ACC112 (cell line): Measurements from ENCODE around the gene RETSAT.
A peak's percentile ranks its signal among the peaks of the same experiment; 100 is the strongest.
"Not testable (repeated sequence)": the region's sequence is repeated elsewhere in the genome, so short reads cannot be mapped to it uniquely, and the experiment has no call there.

Source experiments
- H2AFZ ChIP-seq: fragments of 200-600 bp; sonication (generic); one replicate; pipeline ENCODE4 v1.6.0; 2017; ENCODE audit warnings: antibody characterized with exemption, low read length; ENCODE audit not compliant: unreplicated experiment
- H3K27ac ChIP-seq: fragments of 200-600 bp; sonication (generic); 2 replicates; pipeline ENCODE4 v1.5.1; 2014; ENCODE audit warnings: low read depth, mild to moderate bottlenecking, antibody characterized with exemption, low read length, moderate library complexity
- H3K27me3 ChIP-seq: fragments of 200-600 bp; sonication (generic); 2 replicates; pipeline ENCODE4 v1.6.1; 2014; ENCODE audit warnings: mild to moderate bottlenecking, antibody characterized with exemption, low read length, moderate library complexity, mixed read lengths; ENCODE audit not compliant: insufficient read depth
- H3K36me3 ChIP-seq: fragments of 200-600 bp; sonication (generic); 2 replicates; pipeline ENCODE4 v1.6.1; 2016; ENCODE audit warnings: mild to moderate bottlenecking, antibody characterized with exemption, low read length, moderate library complexity, mixed read lengths; ENCODE audit not compliant: insufficient read depth
- H3K4me1 ChIP-seq: fragments of 200-600 bp; sonication (generic); one replicate; pipeline ENCODE4 v1.6.1; 2016; ENCODE audit warnings: low read length, mixed read lengths; ENCODE audit not compliant: insufficient read depth, unreplicated experiment, control insufficient read depth
- H3K4me3 ChIP-seq: fragments of 200-600 bp; sonication (generic); 2 replicates; pipeline ENCODE4 v1.5.1; 2014; ENCODE audit warnings: mild to moderate bottlenecking, low read depth, low read length
- H3K79me2 ChIP-seq: fragments of 200-600 bp; sonication (generic); one replicate; pipeline ENCODE4 v1.6.0; 2016; ENCODE audit warnings: low read length; ENCODE audit not compliant: control insufficient read depth, unreplicated experiment, insufficient read depth

RETSAT gene

DNA sequence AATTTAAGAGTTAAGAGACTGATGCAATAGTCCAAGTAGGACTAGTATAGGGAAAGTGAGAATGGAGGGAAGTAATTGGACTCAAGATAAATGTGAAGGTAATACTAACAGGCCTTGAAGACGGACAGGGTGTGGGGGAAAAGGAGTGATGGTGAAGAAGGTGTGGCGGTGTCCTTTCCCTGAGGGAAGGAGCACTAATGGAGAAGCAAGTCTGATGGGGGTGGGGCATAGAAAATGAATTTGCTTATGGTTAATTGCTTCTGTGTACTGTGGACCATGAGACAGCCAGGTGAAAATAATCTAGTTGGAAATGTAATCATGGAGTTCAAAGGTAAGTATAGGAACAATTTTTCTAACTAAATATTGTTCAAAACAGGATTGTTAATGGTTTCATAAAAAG is 19.4 kb downstream of the RETSAT start:
- H2AFZ ChIP-seq: no peak overlapping the region
- H3K79me2 ChIP-seq: no peaks in the 10 kb centered on the region
- peaks cover 2% of the 10 kb centered on the region; the same call in 1 of the 2 replicates for H3K27me3 ChIP-seq
- no peak overlapping the region for H3K27ac ChIP-seq
- no peak overlapping the region for H3K4me3 ChIP-seq
- H3K36me3 ChIP-seq: no peaks in the 10 kb centered on the region
- H3K4me1 ChIP-seq: no peaks in the 10 kb centered on the region

DNA sequence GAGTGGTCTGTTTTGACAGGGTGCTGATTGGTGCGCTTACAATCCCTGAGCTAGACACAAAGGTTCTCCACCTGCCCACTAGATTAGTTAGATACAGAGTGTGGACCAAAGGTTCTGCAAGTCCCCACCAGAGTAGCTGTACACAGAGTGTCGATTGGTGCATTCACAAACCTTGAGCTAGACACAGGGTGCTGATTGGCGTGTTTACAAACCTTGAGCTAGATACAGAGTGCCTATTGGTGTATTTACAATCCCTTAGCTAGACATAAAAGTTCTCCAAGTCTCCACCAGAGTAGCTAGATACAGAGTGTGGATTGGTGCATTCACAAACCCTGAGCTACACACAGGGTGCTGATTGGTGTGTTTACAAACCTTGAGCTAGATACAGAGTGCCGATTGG is 20.5 kb downstream of the RETSAT start:
- H3K27me3 ChIP-seq, H3K27ac ChIP-seq: not testable (repeated sequence)

DNA sequence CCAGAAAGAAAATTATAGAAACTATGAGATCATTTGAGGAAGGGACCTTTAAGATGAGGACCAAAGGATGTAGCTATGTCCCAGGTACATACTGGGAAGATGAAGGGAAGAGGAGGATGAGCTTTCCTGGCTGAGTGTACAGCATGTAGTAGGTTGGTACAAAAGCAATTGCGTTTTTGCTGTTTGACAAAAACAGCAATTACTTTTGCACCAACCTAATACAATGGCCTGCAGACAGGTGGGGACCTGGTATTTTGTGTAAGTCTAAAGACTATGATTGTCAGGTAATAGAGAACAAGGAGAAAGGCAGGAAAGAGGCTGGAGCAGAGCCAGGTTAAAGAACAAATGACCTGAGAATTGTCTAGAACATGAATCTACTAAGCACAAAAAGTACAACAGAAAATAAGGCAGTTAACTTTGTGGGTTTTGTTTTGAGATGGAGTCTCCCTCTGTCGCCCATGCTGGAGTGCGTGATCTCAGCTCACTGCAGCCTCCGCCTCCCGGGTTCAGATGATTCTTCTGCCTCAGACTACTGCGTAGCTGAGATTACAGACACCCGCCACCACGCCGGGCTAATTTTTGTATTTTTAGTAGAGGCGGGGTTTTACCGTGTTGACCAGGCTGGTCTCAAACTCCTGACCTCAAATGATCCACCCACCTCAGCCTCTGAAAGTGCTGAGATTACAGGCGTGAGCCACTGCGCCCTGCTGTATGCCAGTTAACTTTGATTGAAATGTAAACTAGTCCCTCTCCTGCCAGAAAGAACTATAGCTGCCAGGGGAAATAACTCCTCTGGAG is 23.3 kb downstream of the RETSAT start:
- Histone ChIP-seq H3K4me1 (no peaks in the 10 kb centered on the region), H3K27ac (no peak overlapping the region), H2AFZ (no peak overlapping the region), H3K27me3 (no peaks in the 10 kb centered on the region), H3K36me3 (peaks cover 8% of the 10 kb centered on the region; the same call in 1 of the 2 replicates), H3K4me3 (no peak overlapping the region), H3K79me2 (peaks cover 16% of the 10 kb centered on the region)

More for the DNA sequence above, 20.5 kb downstream of the RETSAT start:
- H3K4me1 ChIP-seq, H3K4me3 ChIP-seq, H3K36me3 ChIP-seq, H2AFZ ChIP-seq, H3K79me2 ChIP-seq: not testable (repeated sequence)

DNA sequence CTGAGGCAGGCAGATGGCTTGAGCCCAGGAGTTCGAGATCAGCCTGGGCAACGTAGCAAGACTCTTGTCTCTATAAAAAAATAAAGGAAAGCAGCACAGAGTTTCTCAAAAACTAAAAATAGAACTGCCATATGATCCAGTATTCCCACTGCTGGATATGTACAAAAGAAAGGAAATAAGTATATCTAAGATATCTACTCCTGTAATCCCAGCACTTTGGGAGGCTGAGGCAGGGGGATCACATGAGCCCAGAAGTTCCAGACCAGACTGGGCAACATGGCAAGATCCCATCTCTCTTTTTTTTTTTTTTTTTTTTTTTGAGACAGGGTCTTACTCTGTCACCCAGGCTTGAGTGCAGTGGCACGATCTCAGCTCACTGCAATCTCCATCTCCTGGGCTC is 24.6 kb downstream of the RETSAT start:
- not testable (repeated sequence) for H3K27me3 ChIP-seq, H3K27ac ChIP-seq, H3K4me3 ChIP-seq, H2AFZ ChIP-seq
- H3K79me2 ChIP-seq: peaks cover 30% of the 10 kb centered on the region
- peaks cover 15% of the 10 kb centered on the region; the same call in 1 of the 2 replicates for H3K36me3 ChIP-seq
- peaks cover 13% of the 10 kb centered on the region for H3K4me1 ChIP-seq

DNA sequence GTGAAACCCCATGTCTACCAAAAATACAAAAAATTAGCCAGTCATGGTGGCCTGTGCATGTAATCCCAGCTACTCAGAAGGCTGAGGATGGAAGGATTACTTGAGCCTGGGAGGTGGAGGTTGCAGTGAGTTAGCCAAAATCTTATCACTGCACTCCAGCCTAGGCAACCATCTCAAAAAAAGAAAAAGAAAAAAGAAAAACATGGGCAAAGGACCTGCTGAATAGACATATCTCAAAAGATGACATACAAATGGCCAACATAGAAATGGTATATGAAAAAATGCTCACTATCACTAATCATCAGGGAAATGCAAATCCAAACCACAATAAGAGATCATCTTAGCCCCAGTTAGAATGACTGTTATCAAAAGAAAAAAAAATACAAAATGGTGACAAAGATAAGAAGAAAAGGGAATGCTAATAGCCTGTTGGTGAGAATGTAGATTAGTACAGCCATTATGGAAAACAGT is 25.1 kb downstream of the RETSAT start:
- Histone ChIP-seq H3K36me3 (peaks cover 20% of the 10 kb centered on the region), H3K4me1 (peaks cover 16% of the 10 kb centered on the region), H3K27ac (no peak overlapping the region), H2AFZ (no peak overlapping the region), H3K79me2 (peaks cover 35% of the 10 kb centered on the region), H3K27me3 (no peaks in the 10 kb centered on the region), H3K4me3 (peak overlapping the region; percentile 96)

DNA sequence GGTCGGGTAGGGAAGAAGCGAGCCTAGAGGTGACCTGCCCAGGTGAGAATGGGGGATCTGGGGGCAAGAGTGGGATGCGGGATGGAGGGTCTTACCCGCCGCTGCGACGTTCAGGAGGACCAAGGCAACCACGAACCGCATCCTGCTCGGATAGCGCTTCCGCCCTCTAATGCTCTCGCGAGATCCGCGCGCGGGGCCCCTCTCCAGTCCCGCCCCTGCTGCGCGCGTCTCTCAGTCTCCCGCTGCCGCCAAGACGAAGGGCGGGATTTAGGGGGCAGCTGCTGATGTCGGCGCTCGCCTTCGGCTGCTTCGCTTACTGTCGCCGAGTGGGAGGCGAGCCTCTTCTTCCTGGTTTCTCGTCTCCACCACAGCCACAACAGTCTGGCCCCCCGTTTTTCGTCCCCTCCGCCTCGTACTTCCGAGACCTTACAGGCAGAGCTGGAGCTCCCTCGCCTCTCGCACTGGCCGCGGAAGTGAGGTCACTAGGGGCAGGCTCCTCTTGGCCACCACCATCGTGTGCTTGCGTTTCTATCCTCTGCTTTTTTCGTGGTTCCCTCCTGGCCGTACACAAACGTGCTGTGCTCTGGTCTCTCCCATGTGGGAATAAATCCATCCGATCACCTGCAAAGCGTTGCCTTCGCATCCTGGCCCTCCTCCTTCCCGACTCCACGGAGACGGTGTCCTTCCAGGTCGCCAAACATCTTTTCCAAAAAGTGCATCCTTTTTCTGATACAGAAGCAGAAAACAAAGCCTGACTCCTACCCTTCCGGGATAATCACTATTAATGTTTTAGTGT is 26.3 kb downstream of the RETSAT start, which contains the start of gene TGOLN2:
TSS of gene TGOLN2 (minus strand) at position 168 of the 796 bp plus-strand sequence. CDS start at position 141, 27 bp downstream.
- Histone ChIP-seq H3K27ac (peak within 1 kb of the TSS; percentile 82), H2AFZ (peak within 1 kb of the TSS; percentile 79), H3K79me2 (peaks cover 42% of the 10 kb centered on the region), H3K27me3 (no peaks in the 10 kb centered on the region), H3K36me3 (peaks cover 28% of the 10 kb centered on the region), H3K4me1 (peaks cover 16% of the 10 kb centered on the region), H3K4me3 (peak within 1 kb of the TSS; percentile 96)

DNA sequence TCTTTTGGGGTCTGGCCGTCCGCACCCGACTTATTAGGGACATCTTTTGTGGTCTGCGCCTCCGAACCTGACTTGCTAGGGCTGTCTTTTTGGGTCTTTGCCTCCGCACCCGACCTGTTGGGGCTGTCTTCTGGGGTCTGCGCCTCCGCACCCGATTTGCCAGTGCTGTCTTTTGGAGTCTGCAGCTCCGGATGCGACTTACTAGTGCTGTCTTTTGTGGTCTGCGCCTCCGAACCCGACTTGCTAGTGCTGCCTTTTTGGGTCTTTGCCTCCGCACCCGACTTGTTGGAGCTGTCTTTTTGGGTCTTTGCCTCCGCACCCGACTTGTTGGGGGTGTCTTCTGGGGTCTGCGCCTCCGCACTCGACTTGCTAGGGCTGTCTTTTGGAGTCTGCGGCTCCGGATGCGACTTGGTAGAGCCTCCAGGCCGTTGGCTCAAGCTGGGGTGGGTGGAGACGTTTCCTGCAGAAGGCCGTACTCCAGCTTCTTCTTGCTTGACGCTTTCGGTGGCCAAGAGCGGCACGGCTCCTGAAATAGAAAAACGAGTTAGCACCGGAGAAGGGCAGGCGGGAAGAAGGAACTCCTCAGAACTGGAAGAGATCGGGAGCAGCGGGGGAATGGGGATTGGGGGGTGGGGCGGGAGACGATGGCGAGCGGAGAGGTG is 27.0 kb downstream of the RETSAT start:
- Histone ChIP-seq H3K4me3 (peak overlapping the region; percentile 96), H3K27ac (peak overlapping the region; percentile 82; the same call in 1 of the 2 replicates), H3K27me3 (no peaks in the 10 kb centered on the region), H3K79me2 (peaks cover 49% of the 10 kb centered on the region), H3K36me3 (peaks cover 31% of the 10 kb centered on the region), H3K4me1 (peaks cover 16% of the 10 kb centered on the region), H2AFZ (peak overlapping the region; percentile 79)

DNA sequence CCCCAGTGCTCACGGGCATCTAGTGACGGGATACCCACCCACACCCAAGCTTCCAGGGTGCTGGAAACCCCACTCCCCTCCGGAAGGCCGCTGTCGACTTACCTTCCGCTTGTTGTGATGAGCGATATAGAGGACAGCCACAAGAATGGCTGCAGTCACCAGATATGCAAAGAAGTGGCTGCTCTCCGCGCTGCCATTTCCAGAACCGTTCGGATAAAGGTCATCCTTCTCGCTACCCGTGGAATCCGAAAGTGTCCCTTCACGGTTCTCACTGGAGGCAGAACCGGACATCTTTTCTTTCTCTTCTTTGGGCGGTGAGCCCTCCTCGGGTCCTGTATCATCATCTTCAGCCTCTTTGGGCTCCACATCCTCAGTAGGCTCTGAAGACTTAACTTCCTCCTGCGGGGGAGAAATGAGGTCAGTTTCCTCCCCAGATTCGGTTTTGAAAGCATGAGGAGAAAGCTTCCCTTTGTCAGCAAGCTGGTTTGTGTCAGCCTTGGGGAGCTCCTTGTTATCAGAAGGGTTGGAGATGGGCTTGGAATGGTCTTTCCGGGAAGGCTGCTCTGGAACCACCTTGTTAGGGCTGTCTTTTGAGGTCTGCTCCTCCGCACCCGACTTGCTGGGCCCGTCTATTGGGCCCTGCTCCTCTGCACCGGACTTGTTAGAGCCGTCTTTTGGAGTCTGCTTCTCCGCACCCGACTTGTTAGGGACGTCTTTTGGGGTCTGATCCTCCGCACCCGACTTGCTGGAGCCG is 27.7 kb downstream of the RETSAT start:
- Histone ChIP-seq H3K79me2 (peaks cover 53% of the 10 kb centered on the region), H3K4me1 (peaks cover 16% of the 10 kb centered on the region), H3K27me3 (no peaks in the 10 kb centered on the region), H3K36me3 (peaks cover 38% of the 10 kb centered on the region), H3K27ac (peak overlapping the region; percentile 6; the same call in 1 of the 2 replicates), H3K4me3 (peak overlapping the region; percentile 96), H2AFZ (no peak overlapping the region)

DNA sequence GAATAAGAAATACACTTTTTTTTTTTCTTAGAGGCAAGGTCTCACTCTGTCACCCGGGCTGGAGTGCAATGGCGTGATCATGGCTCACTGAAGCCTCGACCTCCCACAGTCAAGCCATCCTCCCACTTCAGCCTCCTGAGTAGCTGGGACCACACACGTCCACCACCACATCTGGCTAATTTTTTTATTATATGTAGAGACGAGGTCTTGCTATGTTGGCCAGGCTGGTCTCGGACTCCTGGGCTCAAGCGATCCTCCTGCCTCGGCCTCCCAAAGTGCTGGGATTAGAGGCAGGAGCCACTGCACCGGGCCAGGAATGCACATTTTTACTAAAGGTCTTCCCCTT is 28.9 kb downstream of the RETSAT start:
- peaks cover 16% of the 10 kb centered on the region for H3K4me1 ChIP-seq
- peak overlapping the region; percentile 96 for H3K4me3 ChIP-seq
- H3K79me2 ChIP-seq: peaks cover 63% of the 10 kb centered on the region
- H3K27ac ChIP-seq: peak overlapping the region; percentile 9; the same call in 1 of the 2 replicates
- H3K27me3 ChIP-seq: no peaks in the 10 kb centered on the region
- no peak overlapping the region for H2AFZ ChIP-seq
- H3K36me3 ChIP-seq: peaks cover 48% of the 10 kb centered on the region
